Epithelial cell of proximal tubule (primary cell): Measurements from ENCODE around the gene ST6GALNAC1. TPM values are rescaled to one million over a fixed set of nuclear protein-coding genes. Genes with fewer than 3 reads are reported as not detected.
A peak's percentile ranks its signal among the peaks of the same experiment; 100 is the strongest.

Source experiments
- DNase-seq: peaks from one replicate; pipeline ENCODE4 v3.0.0-alpha.2; 2011; ENCODE audit warnings: low read depth
- H3K4me3 ChIP-seq: 2 replicates; pipeline ENCODE4 v1.5.1; 2011; ENCODE audit warnings: low read depth, mild to moderate bottlenecking, low read length
- total RNA-seq: library from RNA; depleted of rRNA; stranded (reverse); fragments of >200 nt; gene quantifications from 2 replicates; pipeline ENCODE4 v1.2.3, GENCODE V29; 2015
- TF ChIP-seq, protein P1 (sequence below): conservative IDR thresholded peaks from 2 replicates; pipeline ENCODE4 v1.5.1; 2012; ENCODE audit warnings: low read depth, mild to moderate bottlenecking, low read length

ST6GALNAC1 gene
- total RNA-seq, 1 donor from 2014 or later, result 0.52 TPM

DNA sequence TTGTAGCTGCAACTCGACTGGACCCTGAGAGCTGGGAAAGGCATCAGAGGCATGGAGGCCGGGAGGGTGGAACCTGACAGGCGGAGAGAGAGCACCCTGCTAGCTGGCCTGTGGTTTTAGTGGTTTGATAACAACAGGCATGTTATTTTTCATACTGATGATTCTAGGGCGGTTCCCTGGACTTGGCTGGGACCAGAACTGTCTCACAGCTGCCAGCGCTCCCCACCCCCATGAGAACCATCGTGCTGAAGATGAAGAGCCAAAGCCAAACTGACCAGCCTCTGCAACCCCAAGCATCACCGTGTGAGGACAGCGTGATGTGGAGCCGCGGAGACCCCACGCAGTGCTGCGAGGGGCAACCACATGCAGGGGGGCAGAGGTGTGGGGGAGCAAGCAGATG lies 38.7 kb upstream of the ST6GALNAC1 start:
- no peak for DNase-seq
- no peak overlapping the region for H3K4me3 ChIP-seq
- TF ChIP-seq, protein P1, sequence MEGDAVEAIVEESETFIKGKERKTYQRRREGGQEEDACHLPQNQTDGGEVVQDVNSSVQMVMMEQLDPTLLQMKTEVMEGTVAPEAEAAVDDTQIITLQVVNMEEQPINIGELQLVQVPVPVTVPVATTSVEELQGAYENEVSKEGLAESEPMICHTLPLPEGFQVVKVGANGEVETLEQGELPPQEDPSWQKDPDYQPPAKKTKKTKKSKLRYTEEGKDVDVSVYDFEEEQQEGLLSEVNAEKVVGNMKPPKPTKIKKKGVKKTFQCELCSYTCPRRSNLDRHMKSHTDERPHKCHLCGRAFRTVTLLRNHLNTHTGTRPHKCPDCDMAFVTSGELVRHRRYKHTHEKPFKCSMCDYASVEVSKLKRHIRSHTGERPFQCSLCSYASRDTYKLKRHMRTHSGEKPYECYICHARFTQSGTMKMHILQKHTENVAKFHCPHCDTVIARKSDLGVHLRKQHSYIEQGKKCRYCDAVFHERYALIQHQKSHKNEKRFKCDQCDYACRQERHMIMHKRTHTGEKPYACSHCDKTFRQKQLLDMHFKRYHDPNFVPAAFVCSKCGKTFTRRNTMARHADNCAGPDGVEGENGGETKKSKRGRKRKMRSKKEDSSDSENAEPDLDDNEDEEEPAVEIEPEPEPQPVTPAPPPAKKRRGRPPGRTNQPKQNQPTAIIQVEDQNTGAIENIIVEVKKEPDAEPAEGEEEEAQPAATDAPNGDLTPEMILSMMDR, result no peak

DNA sequence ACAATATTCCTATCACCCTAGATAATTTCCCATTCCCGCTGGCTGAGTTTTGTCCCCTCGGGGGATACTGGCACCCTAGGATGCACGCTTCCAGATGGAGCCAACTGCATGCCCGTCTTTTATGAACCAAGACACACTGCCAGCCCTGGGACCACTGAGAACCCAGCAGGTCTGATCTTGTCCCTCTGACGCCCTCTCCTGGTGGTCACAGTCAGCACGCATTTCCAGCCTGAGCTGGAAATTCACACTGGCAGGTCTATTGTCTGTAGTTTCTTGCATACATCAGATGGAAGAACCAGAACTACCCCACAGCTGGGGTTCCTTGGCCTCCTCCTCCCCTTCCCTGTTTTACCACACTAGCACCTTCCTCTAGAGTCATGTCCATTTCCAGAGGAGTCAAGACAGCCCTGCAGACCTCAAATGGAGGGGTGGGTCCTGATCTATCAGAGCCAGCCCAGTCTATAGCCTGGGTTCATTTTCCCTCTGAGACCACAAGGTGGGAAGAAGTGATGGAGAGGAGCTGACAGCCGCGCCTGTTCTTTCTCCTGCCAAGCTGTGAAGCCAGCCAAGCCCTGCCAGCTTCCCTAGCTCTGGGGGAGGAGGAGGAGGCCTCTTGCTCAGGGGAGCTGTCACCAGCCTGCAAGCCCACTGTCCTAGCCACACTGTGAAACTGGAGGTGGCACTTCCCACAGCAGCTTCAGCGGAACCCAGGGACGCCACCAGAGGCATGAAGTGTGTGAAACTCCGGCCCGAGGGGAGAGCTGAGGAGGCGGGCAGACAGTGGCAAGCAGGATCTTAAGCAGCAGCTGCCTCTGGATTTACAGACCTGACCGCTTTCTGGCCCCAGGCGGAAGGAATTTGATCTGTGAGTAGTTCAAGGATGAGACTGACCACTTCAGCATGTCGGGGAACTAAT lies 37.9 kb upstream of the ST6GALNAC1 start:
- no peak overlapping the region for H3K4me3 ChIP-seq
- TF ChIP-seq, protein P1, result peak; percentile 89
- DNase-seq, result no peak

DNA sequence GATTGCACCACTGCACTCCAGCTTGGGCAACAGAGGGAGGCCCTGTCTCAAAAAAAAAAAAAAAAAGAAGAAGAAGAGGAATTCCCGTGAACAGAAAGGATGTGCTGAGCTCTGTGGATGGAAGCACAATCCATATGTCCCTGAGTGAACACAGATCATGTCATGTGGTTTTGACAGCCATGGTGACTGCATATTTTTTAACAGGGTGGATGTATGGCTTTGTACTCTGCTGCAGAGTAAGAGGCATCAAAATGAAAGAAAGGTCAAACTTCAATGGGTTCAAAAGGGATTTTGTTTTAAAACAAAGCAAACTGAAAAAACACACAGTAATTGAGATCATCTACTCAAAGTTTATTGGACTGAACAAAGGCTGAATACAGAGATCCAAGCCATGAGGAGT lies 35.7 kb upstream of the ST6GALNAC1 start:
- no peak for DNase-seq
- no peak overlapping the region for H3K4me3 ChIP-seq
- TF ChIP-seq, protein P1, result no peak

DNA sequence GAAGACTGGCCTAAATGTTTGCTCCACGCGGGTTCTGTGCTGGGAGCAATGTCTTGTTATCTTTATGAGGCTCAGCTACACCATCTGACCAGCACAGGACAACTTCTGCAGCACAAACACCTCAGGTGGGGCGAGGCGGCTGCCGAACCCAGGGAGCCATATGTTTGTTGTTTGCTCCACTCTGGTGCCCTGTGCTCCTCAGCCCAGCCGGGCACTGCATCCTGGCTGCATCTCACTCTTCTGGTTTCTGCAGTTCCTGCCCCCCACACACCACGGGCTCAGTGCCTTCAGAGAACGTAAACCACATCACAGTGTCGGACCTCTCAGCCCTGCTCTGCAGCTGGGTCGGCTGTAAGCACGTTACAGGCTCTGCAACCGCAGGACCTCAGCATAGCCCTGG lies 34.8 kb upstream of the ST6GALNAC1 start:
- TF ChIP-seq, protein P1, result no peak
- no peak for DNase-seq
- no peak overlapping the region for H3K4me3 ChIP-seq

DNA sequence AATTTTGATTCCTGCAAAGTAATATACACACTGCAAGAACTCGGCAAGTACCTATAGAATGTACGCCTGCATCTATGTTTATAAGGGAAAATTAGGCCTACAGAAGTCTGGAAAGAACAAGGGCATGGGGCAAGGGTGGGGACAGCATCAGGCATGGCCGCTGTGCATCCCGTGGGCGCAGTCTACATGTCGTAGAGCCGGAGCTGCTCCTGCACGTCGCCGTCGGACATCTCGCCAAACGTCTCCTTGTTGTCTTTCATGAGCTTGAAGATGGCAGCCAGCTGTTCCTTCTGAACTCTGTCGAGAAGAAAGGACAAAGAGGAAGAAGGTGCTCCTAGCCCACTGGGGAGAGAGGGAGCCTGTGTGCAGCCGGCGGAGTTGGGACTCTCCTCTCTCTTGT lies 33.8 kb upstream of the ST6GALNAC1 start:
- DNase-seq, result no peak
- TF ChIP-seq, protein P1, result no peak
- H3K4me3 ChIP-seq, result no peak overlapping the region

DNA sequence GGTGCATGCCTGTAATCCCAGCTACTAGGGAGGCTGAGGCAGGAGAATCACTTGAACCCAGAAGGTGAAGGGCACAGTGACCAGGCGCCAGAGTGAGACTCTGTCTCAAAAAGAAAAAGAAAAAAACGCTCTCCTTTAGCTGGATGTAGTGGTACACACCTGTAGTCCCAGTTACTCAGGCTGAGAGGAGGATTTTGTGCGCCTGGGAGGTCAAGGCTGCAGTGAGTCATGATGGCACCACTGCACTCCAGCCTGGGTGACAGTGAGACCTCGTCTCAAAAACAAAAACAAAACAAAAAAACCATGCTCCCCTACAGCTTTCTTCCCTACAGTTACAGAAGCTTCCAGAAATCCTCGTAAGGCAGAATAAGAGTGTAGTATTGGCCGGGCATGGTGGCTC lies 33.1 kb upstream of the ST6GALNAC1 start:
- no peak for DNase-seq
- TF ChIP-seq, protein P1, result no peak
- H3K4me3 ChIP-seq, result no peak overlapping the region

DNA sequence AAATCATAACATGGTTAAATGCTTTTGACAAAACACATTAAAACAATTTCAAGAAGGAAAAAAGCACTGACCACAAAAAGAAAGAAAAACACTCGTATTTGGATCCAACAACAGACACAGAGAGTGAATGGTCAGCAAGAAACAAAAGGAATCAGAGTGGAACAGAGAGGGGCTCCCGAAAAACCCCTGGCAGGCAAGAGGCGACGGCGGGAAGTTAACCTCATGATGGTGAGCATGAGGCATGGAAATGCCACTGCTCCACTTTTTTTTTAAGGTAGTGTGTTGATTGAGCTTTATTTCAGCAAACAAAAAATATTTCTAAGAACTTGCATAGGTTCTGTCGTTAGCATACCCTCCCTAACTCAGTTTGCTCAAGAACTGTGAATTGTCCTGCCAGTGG lies 32.1 kb upstream of the ST6GALNAC1 start:
- no peak overlapping the region for H3K4me3 ChIP-seq
- DNase-seq, result no peak
- TF ChIP-seq, protein P1, result no peak
